ENCODE results near the gene CREB5. TPM values are rescaled to one million over a fixed set of nuclear protein-coding genes. Genes with fewer than 3 reads are reported as not detected.
"Not testable (repeated sequence)": the region's sequence is repeated elsewhere in the genome, so short reads cannot be mapped to it uniquely, and the experiment has no call there.

CREB5 gene
- total RNA-seq, 1 experiment from 2014 or later, result 1.3 TPM

- TF ChIP-seq ATF6 (CRISPR knock-in tag; IDR thresholded peaks at IDR 0.05) (no peak), ZSCAN18 (CRISPR knock-in tag; IDR thresholded peaks at IDR 0.05) (no peak)
Observed at GRCh38 chr7:28785041-28785995, 373.0 kb downstream of the CREB5 start (continued).

GRCh38 chr7:28786156-28786555, 373.8 kb downstream of the CREB5 start:
- not testable (repeated sequence) for H3K36me3 Mint-ChIP-seq, H3K4me1 Mint-ChIP-seq

GRCh38 chr7:28787106-28787505, 374.8 kb downstream of the CREB5 start:
- no peak overlapping the region for H3K4me3 Mint-ChIP-seq
- POLR2A ChIA-PET, result no interaction called here
- no peaks in the 10 kb centered on the region for H3K4me1 Mint-ChIP-seq
- no peak overlapping the region for H3K27ac Mint-ChIP-seq
- H3K9me3 Mint-ChIP-seq, result no peaks in the 10 kb centered on the region
- peaks cover 6% of the 10 kb centered on the region; the same call in 1 of the 2 replicates for H3K27me3 Mint-ChIP-seq (ENCODE audit: low read depth)
- CTCF ChIA-PET, result no interaction called here
- TF ChIP-seq RORB (CRISPR knock-in tag; IDR thresholded peaks at IDR 0.05) (no peak), MLX (CRISPR knock-in tag; IDR thresholded peaks at IDR 0.05) (no peak), GRHL2 (CRISPR knock-in tag; IDR thresholded peaks at IDR 0.05; ENCODE audit: insufficient replicate concordance, severe bottlenecking) (no peak), ZNF396 (CRISPR knock-in tag; IDR thresholded peaks at IDR 0.05; ENCODE audit: borderline replicate concordance) (no peak), ZNF219 (CRISPR knock-in tag; IDR thresholded peaks at IDR 0.05; ENCODE audit: borderline replicate concordance) (no peak), ETV6 (CRISPR knock-in tag; IDR thresholded peaks at IDR 0.05) (no peak), ESRRA (CRISPR knock-in tag; IDR thresholded peaks at IDR 0.05; ENCODE audit: borderline replicate concordance) (no peak), E2F4 (CRISPR knock-in tag; IDR thresholded peaks at IDR 0.05; ENCODE audit: borderline replicate concordance, low read depth) (no peak), ZNF425 (CRISPR knock-in tag; conservative IDR thresholded peaks at IDR 0.05) (no peak), NFE2L1 (CRISPR knock-in tag; IDR thresholded peaks at IDR 0.05) (no peak), E2F1 (CRISPR knock-in tag; IDR thresholded peaks at IDR 0.05) (no peak)
- ATAC-seq (no peak), DNase-seq (ENCODE audit: low spot score) (no peak)
- no peaks in the 10 kb centered on the region for H3K36me3 Mint-ChIP-seq

More at GRCh38 chr7:28786156-28786555, 373.8 kb downstream of the CREB5 start:
- DNase-seq (ENCODE audit: low spot score); CTCF ChIA-PET; H3K27me3 Mint-ChIP-seq (ENCODE audit: low read depth); POLR2A ChIA-PET; H3K4me3 Mint-ChIP-seq; H3K9me3 Mint-ChIP-seq; H3K27ac Mint-ChIP-seq; ATAC-seq: not testable (repeated sequence)
